HepG2 (cell line): ENCODE results near the gene ART4. TPM values are rescaled to one million over a fixed set of nuclear protein-coding genes. Genes with fewer than 3 reads are reported as not detected.

Source experiments
- CTCF ChIP-seq: sonication (generic); formaldehyde crosslinking; IDR thresholded peaks from 2 replicates; pipeline ENCODE4 v1.5.0; 2020; ENCODE audit warnings: mild to moderate bottlenecking, missing genetic modification reagents, moderate library complexity
- FOXC1 ChIP-seq: sonication (generic); formaldehyde crosslinking; IDR thresholded peaks from 2 replicates; pipeline ENCODE4 v1.8.0; 2022; ENCODE audit warnings: mild to moderate bottlenecking, missing genetic modification reagents, borderline replicate concordance
- HDAC1 ChIP-seq: sonication (generic); formaldehyde crosslinking; IDR thresholded peaks from 2 replicates; pipeline ENCODE4 v1.5.1; 2020; ENCODE audit warnings: mild to moderate bottlenecking, missing genetic modification reagents
- HMGXB3 ChIP-seq: sonication (generic); formaldehyde crosslinking; IDR thresholded peaks from 2 replicates; pipeline ENCODE4 v1.4.0; 2020; ENCODE audit warnings: missing genetic modification reagents, borderline replicate concordance
- MAF1 ChIP-seq: sonication (generic); formaldehyde crosslinking; IDR thresholded peaks from 2 replicates; pipeline ENCODE4 v1.5.0; 2020; ENCODE audit warnings: missing genetic modification reagents, borderline replicate concordance
- MED1 ChIP-seq: sonication (generic); formaldehyde crosslinking; IDR thresholded peaks from 2 replicates; pipeline ENCODE4 v1.4.0; 2020; ENCODE audit warnings: missing genetic modification reagents
- MYC ChIP-seq: sonication (generic); formaldehyde crosslinking; IDR thresholded peaks from 2 replicates; pipeline ENCODE4 v1.9.0; 2021; ENCODE audit warnings: missing genetic modification reagents, borderline replicate concordance
- POLR2A ChIP-seq, 2 experiments: IDR thresholded peaks; 2 replicates each; pipeline ENCODE4 v1.6.1; 2011; ENCODE audit warnings: low read depth in 2 of 2, low read length in 2 of 2, mild to moderate bottlenecking in 1 of 2, moderate library complexity in 1 of 2; ENCODE audit not compliant: insufficient read depth in 1 of 2
- RCOR2 ChIP-seq: IDR thresholded peaks from 2 replicates; pipeline ENCODE4 v1.6.1; 2016; ENCODE audit warnings: missing biosample characterization, missing genetic modification reagents
- SALL1 ChIP-seq: sonication (generic); formaldehyde crosslinking; IDR thresholded peaks from 2 replicates; pipeline ENCODE4 v1.8.0; 2022; ENCODE audit warnings: mild to moderate bottlenecking, missing genetic modification reagents
- SAP130 ChIP-seq: IDR thresholded peaks from 2 replicates; pipeline ENCODE4 v1.6.1; 2016; ENCODE audit warnings: low read depth
- SP1 ChIP-seq, 2 experiments: fragments of 450-650 bp in 1 of 2; sonication (generic) in 1 of 2; formaldehyde crosslinking in 1 of 2; IDR thresholded peaks; 2 replicates each; pipeline versions ENCODE4 v1.4.0 to v1.6.1; 2016 to 2020; ENCODE audit warnings: missing genetic modification reagents in 1 of 2
- YEATS2 ChIP-seq: sonication (generic); formaldehyde crosslinking; IDR thresholded peaks from 2 replicates; pipeline ENCODE4 v1.4.0; 2020; ENCODE audit warnings: missing genetic modification reagents, borderline replicate concordance
- ZBTB39 ChIP-seq: sonication (generic); formaldehyde crosslinking; IDR thresholded peaks from 2 replicates; pipeline ENCODE4 v1.5.0; 2020; ENCODE audit warnings: missing genetic modification reagents
- ZFP62 ChIP-seq: sonication (generic); formaldehyde crosslinking; IDR thresholded peaks from 2 replicates; pipeline ENCODE4 v1.4.0; 2020; ENCODE audit warnings: missing genetic modification reagents
- ZKSCAN5 ChIP-seq: sonication (generic); formaldehyde crosslinking; IDR thresholded peaks from 2 replicates; pipeline ENCODE4 v1.5.1; 2020; ENCODE audit warnings: mild to moderate bottlenecking, missing genetic modification reagents
- ZNF124 ChIP-seq: sonication (generic); formaldehyde crosslinking; IDR thresholded peaks from 2 replicates; pipeline ENCODE4 v1.4.0; 2020; ENCODE audit warnings: missing genetic modification reagents
- ZNF552 ChIP-seq: sonication (generic); formaldehyde crosslinking; IDR thresholded peaks from 2 replicates; pipeline ENCODE4 v1.9.0; 2022; ENCODE audit warnings: missing genetic modification reagents, mild to moderate bottlenecking, borderline replicate concordance
- ZNF564 ChIP-seq: sonication (generic); formaldehyde crosslinking; IDR thresholded peaks from 2 replicates; pipeline ENCODE4 v1.8.1; 2023; ENCODE audit warnings: mild to moderate bottlenecking, missing genetic modification reagents
- polyA plus RNA-seq, 8 experiments: library from polyadenylated mRNA; depleted of rRNA in 3 of 8; stranded (reverse) in 7 of 8; unstranded in 1 of 8; fragments of >200 nt; fragmentation: Illumina TruSeq in 4 of 8; extraction: Trizol in 4 of 8; gene quantifications; 2 replicates each; pipeline versions ENCODE4 v1.2.1 to v1.2.3, GENCODE V29; 2011 to 2016; ENCODE audit warnings: low read depth in 4 of 8, missing spikeins in 1 of 8, mixed read lengths in 1 of 8; ENCODE audit not compliant: insufficient read depth in 1 of 8
- total RNA-seq, 5 experiments: library from RNA; depleted of rRNA; stranded (reverse); fragments of >200 nt; fragmentation: Illumina TruSeq; extraction: Trizol; gene quantifications; 2 replicates each; pipeline ENCODE4 v1.2.3, GENCODE V29; 2016; ENCODE audit warnings: low read depth in 1 of 5
- TF ChIP-seq, protein P1 (sequence below): IDR thresholded peaks from 2 replicates; pipeline ENCODE4 v1.6.1; 2016
- TF ChIP-seq, protein P2 (sequence below): sonication (generic); formaldehyde crosslinking; IDR thresholded peaks from 2 replicates; pipeline ENCODE4 v1.4.0; 2020; ENCODE audit warnings: missing genetic modification reagents, mild to moderate bottlenecking, borderline replicate concordance

The ART4 gene
- total and polyA plus RNA-seq, 2 of the 13 experiments (the other 11 are each of a cell fraction or from before 2014, with no cell fraction given) = 17.6 to 20.3 TPM

DNA sequence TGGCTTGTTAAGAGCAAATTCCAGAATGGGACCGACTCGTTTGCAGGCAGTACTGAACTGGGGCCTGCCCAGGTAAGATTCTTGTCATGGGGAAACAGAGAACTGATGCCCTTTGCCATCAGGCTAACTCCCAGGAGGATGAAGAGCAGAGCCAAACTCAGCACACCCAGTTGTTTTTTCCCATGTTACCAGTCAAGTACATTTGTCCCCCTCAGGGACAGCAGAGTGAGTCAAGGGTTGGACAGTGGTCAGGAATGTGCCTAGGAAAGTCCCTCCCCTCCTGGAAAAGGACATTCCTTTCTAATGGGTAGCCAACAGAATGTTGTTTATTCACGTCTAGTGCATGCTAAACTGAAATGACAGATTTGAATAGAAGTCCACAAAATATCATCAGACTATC lies 1.6 kb downstream of the ART4 start (continued):
- peak; percentile 79 for TF ChIP-seq SAP130
- TF ChIP-seq FOXC1 (CRISPR knock-in tag) = no peak
- TF ChIP-seq ZFP62 (CRISPR knock-in tag) = no peak
- TF ChIP-seq HDAC1 (CRISPR knock-in tag) = no peak
- no peak for TF ChIP-seq ZNF124
- TF ChIP-seq YEATS2 (CRISPR knock-in tag) = no peak
- TF ChIP-seq MAF1 (CRISPR knock-in tag) = no peak
- TF ChIP-seq, protein P1, sequence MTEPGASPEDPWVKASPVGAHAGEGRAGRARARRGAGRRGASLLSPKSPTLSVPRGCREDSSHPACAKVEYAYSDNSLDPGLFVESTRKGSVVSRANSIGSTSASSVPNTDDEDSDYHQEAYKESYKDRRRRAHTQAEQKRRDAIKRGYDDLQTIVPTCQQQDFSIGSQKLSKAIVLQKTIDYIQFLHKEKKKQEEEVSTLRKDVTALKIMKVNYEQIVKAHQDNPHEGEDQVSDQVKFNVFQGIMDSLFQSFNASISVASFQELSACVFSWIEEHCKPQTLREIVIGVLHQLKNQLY (CRISPR knock-in tag) = 0 out of 2 replicates have a peak, but pooled peaks have one; percentile 18
- TF ChIP-seq SP1 (IDR thresholded peaks at IDR 0.05) = no peak
- no peak for TF ChIP-seq SP1 (CRISPR knock-in tag; IDR thresholded peaks at IDR 0.05)
- no peak for TF ChIP-seq RCOR2 (CRISPR knock-in tag)
- no peak for TF ChIP-seq CTCF
- peak; percentile 63 for TF ChIP-seq SALL1 (CRISPR knock-in tag)
- TF ChIP-seq POLR2A (IDR thresholded peaks at IDR 0.05; ENCODE audit: insufficient read depth in 1 of 2, low read depth in 2 of 2, low read length in 2 of 2) = peak; percentile 45 to 47; a peak in 3 of 4 replicates
- TF ChIP-seq, protein P2, sequence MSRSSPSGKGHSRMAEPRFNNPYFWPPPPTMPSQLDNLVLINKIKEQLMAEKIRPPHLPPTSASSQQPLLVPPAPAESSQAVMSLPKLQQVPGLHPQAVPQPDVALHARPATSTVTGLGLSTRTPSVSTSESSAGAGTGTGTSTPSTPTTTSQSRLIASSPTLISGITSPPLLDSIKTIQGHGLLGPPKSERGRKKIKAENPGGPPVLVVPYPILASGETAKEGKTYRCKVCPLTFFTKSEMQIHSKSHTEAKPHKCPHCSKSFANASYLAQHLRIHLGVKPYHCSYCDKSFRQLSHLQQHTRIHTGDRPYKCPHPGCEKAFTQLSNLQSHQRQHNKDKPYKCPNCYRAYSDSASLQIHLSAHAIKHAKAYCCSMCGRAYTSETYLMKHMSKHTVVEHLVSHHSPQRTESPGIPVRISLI (CRISPR knock-in tag) = 0 out of 2 replicates have a peak, but pooled peaks have one; percentile 17
- TF ChIP-seq MED1 (CRISPR knock-in tag) = peak; percentile 58
- no peak for TF ChIP-seq ZNF552 (CRISPR knock-in tag)
- TF ChIP-seq ZKSCAN5 (CRISPR knock-in tag) = no peak
- no peak for TF ChIP-seq ZNF564 (CRISPR knock-in tag)
- no peak for TF ChIP-seq MYC (CRISPR knock-in tag)
- TF ChIP-seq ZBTB39 = no peak
- TF ChIP-seq HMGXB3 = no peak
